Trophoblast cell (in vitro differentiated cells and primary cell): ENCODE data around the gene ZFP2.
A peak's percentile ranks its signal among the peaks of the same experiment; 100 is the strongest.
"Not testable (repeated sequence)": the region's sequence is repeated elsewhere in the genome, so short reads cannot be mapped to it uniquely, and the experiment has no call there.

ENCODE experiments used
- DNase-seq, 2 donors: peaks; one replicate each; pipeline ENCODE4 v3.0.0-alpha.2; 2016
- H2AFZ ChIP-seq: 2 replicates; pipeline ENCODE4 v1.6.1; 2013; ENCODE audit warnings: low read length, moderate library complexity, mild to moderate bottlenecking; ENCODE audit not compliant: insufficient read depth, poor library complexity
- H2AK5ac ChIP-seq: 2 replicates; pipeline ENCODE4 v1.6.1; 2013; ENCODE audit warnings: mild to moderate bottlenecking, low read length
- H2BK120ac ChIP-seq: 2 replicates; pipeline ENCODE4 v1.6.1; 2013; ENCODE audit warnings: low read length, mild to moderate bottlenecking, moderate library complexity; ENCODE audit not compliant: insufficient read depth, poor library complexity
- H2BK12ac ChIP-seq: 2 replicates; pipeline ENCODE4 v1.6.1; 2013; ENCODE audit warnings: mild to moderate bottlenecking, low read length, moderate library complexity
- H2BK5ac ChIP-seq: 2 replicates; pipeline ENCODE4 v1.6.1; 2013; ENCODE audit warnings: low read length, low read depth, moderate library complexity, mild to moderate bottlenecking; ENCODE audit not compliant: poor library complexity
- H3K14ac ChIP-seq: 2 replicates; pipeline ENCODE4 v1.6.1; 2013; ENCODE audit warnings: mild to moderate bottlenecking, low read length
- H3K18ac ChIP-seq: 2 replicates; pipeline ENCODE4 v1.6.1; 2013; ENCODE audit warnings: mild to moderate bottlenecking, low read length
- H3K23ac ChIP-seq: 2 replicates; pipeline ENCODE4 v1.6.1; 2013; ENCODE audit warnings: low read length
- H3K27ac ChIP-seq: 2 replicates; pipeline ENCODE4 v1.5.1; 2013; ENCODE audit warnings: low read depth, mild to moderate bottlenecking, inconsistent platforms, low read length, moderate library complexity
- H3K27me3 ChIP-seq: 2 replicates; pipeline ENCODE4 v1.6.1; 2013; ENCODE audit warnings: inconsistent platforms, mild to moderate bottlenecking, low read length, moderate library complexity; ENCODE audit not compliant: insufficient read depth
- H3K36me3 ChIP-seq, 2 experiments: 1 replicate in 1 of 2; 2 replicates in 1 of 2; pipeline ENCODE4 v1.6.1; 2013; ENCODE audit warnings: low read length in 2 of 2, mild to moderate bottlenecking in 2 of 2, moderate library complexity in 1 of 2; ENCODE audit not compliant: insufficient read depth in 2 of 2, control insufficient read depth in 1 of 2
- H3K4ac ChIP-seq: 2 replicates; pipeline ENCODE4 v1.6.1; 2013; ENCODE audit warnings: low read depth, mild to moderate bottlenecking, low read length, moderate library complexity
- H3K4me1 ChIP-seq, 2 experiments: 1 replicate in 1 of 2; 2 replicates in 1 of 2; pipeline ENCODE4 v1.6.1; 2013; ENCODE audit warnings: low read length in 2 of 2, mild to moderate bottlenecking in 2 of 2, moderate library complexity in 1 of 2; ENCODE audit not compliant: insufficient read depth in 2 of 2, control insufficient read depth in 1 of 2
- H3K4me2 ChIP-seq: 2 replicates; pipeline ENCODE4 v1.6.1; 2013; ENCODE audit warnings: inconsistent platforms, mild to moderate bottlenecking, low read length, moderate library complexity
- H3K4me3 ChIP-seq: 2 replicates; pipeline ENCODE4 v1.5.1; 2013; ENCODE audit warnings: mild to moderate bottlenecking, low read depth, low read length, inconsistent platforms
- H3K79me1 ChIP-seq: one replicate; pipeline ENCODE4 v1.6.1; 2013; ENCODE audit warnings: low read length
- H3K79me2 ChIP-seq: 2 replicates; pipeline ENCODE4 v1.6.1; 2013; ENCODE audit warnings: low read length, mild to moderate bottlenecking; ENCODE audit not compliant: control insufficient read depth, insufficient read depth, poor library complexity
- H3K9ac ChIP-seq: 2 replicates; pipeline ENCODE4 v1.6.1; 2013; ENCODE audit warnings: mild to moderate bottlenecking, low read length
- H3K9me3 ChIP-seq: 2 replicates; pipeline ENCODE4 v1.6.1; 2013; ENCODE audit warnings: low read depth, mild to moderate bottlenecking, control low read depth, inconsistent platforms, low read length; ENCODE audit not compliant: insufficient read depth
- H4K12ac ChIP-seq: 2 replicates; pipeline ENCODE4 v1.6.1; 2013; ENCODE audit warnings: low read depth, mild to moderate bottlenecking, low read length, moderate library complexity
- H4K8ac ChIP-seq: 2 replicates; pipeline ENCODE4 v1.6.1; 2013; ENCODE audit warnings: low read depth, mild to moderate bottlenecking, low read length, moderate library complexity
- H4K91ac ChIP-seq: one replicate; pipeline ENCODE4 v1.6.1; 2013; ENCODE audit warnings: low read depth, mild to moderate bottlenecking, low read length, moderate library complexity
- WGBS: extraction: QIAGEN DNeasy Blood & Tissue Kit; methylation state at CpG from one replicate; pipeline ENCODE4 v1.1.7; 2013; ENCODE audit warnings: missing lambda C conversion rate; ENCODE audit not compliant: insufficient read length, insufficient coverage; ENCODE audit errors: extremely low coverage; 5-methylcytosine and 5-hydroxymethylcytosine counted together

The ZFP2 gene

DNA sequence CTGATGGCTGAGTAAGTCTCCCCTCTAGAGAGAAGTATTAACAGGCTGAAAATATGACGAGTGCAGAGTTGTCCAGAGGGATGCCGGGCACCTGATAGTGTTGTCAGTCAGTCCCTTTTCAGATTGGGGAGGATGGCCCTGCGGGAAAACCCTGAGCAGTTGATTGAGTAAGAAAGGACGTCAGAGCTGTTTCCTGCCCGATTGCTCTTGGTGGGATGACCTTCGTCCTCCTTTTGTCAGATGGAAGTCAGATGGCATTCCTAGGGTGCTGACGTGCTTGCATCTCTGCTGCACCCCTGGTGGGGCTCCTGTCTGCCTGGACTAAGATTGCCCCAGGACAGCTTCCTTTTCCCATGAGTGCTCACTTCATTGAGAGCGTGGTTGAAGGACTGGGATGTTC lies 26.1 kb upstream of the ZFP2 start:
- H3K4me3 ChIP-seq, result no peak overlapping the region
- H3K23ac ChIP-seq, result no peak overlapping the region
- H3K4ac ChIP-seq, result no peak overlapping the region
- DNase-seq, result peak; percentile 84 to 86
- H3K9me3 ChIP-seq, result peaks cover 3% of the 10 kb centered on the region
- H3K27me3 ChIP-seq, result no peaks in the 10 kb centered on the region
- H4K12ac ChIP-seq, result no peak overlapping the region
- H3K9ac ChIP-seq, result no peak overlapping the region
- H4K91ac ChIP-seq, result no peak overlapping the region
- no peaks in the 10 kb centered on the region for H3K79me2 ChIP-seq
- no peak overlapping the region for H4K8ac ChIP-seq
- H3K4me1 ChIP-seq, result peaks cover 9 to 12% of the 10 kb centered on the region in 2 experiments
- H2AFZ ChIP-seq, result no peak overlapping the region
- WGBS, result no CpG with 5 or more reads among the region's 8 CpGs
- H3K4me2 ChIP-seq, result no peak overlapping the region
- no peak overlapping the region for H2BK120ac ChIP-seq
- no peak overlapping the region for H3K18ac ChIP-seq
- H2BK12ac ChIP-seq, result no peak overlapping the region
- no peak overlapping the region for H2BK5ac ChIP-seq
- H3K14ac ChIP-seq, result no peak overlapping the region
- peak overlapping the region; percentile 35 for H3K27ac ChIP-seq
- H3K36me3 ChIP-seq, result peaks cover 26 to 39% of the 10 kb centered on the region in 2 experiments
- H2AK5ac ChIP-seq, result no peak overlapping the region
- H3K79me1 ChIP-seq, result peaks cover 7% of the 10 kb centered on the region

- Histone ChIP-seq H3K4me1 (peaks cover 9 to 12% of the 10 kb centered on the region in 2 experiments), H3K27ac (peak overlapping the region; percentile 33), H3K36me3 (peaks cover 32 to 45% of the 10 kb centered on the region in 2 experiments), H3K27me3 (no peaks in the 10 kb centered on the region), H4K12ac (peak overlapping the region; percentile 21), H3K4me3 (no peak overlapping the region), H3K18ac (peak overlapping the region; percentile 61), H3K9ac (no peak overlapping the region), H3K79me1 (peaks cover 7% of the 10 kb centered on the region), H3K23ac (no peak overlapping the region), H2BK12ac (peak overlapping the region; percentile 45), H2AK5ac (no peak overlapping the region), H2BK120ac (peak overlapping the region; percentile 72), H3K9me3 (peaks cover 7% of the 10 kb centered on the region), H4K8ac (peak overlapping the region; percentile 52), H3K4me2 (no peak overlapping the region), H4K91ac (peak overlapping the region; percentile 64), H3K14ac (no peak overlapping the region), H2AFZ (peak overlapping the region; percentile 9), H3K79me2 (no peaks in the 10 kb centered on the region), H3K4ac (no peak overlapping the region), H2BK5ac (peak overlapping the region; percentile 37)
- no CpG with 5 or more reads among the region's 8 CpGs for WGBS
- DNase-seq, result peak in 1 of 2 donors; percentile 59
These were observed 25.3 kb upstream of the ZFP2 start for GRCh38 chr5:178870411-178870810.

DNA sequence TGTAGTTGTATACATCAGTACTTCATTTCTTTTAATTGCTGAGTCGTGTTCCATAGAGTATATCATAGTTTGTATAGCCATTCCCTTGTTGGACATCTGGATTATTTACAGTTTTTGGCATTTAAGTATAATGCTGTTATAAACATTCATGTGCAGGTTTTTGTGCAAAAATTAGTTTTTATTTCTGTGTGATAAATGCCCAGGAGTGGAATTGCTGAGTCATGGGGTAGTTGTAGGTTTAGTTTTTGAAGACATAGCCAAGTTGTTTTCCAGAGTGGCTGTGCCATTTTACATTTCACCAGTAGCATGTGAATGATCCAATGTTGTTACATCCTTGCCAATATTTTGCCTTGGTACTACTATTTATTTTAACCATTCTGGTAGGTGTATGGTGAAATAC lies 23.4 kb upstream of the ZFP2 start:
- Histone ChIP-seq H3K9me3 (peaks cover 19% of the 10 kb centered on the region), H2AK5ac (no peak overlapping the region), H3K4me1 (peaks cover 9 to 12% of the 10 kb centered on the region in 2 experiments), H3K27ac (no peak overlapping the region), H3K79me1 (peaks cover 7% of the 10 kb centered on the region), H3K4me2 (no peak overlapping the region), H3K14ac (no peak overlapping the region), H3K79me2 (no peaks in the 10 kb centered on the region), H2AFZ (no peak overlapping the region), H3K18ac (no peak overlapping the region), H3K27me3 (no peaks in the 10 kb centered on the region), H4K8ac (no peak overlapping the region), H3K4ac (no peak overlapping the region), H4K91ac (no peak overlapping the region), H4K12ac (no peak overlapping the region), H3K36me3 (peaks cover 40 to 47% of the 10 kb centered on the region in 2 experiments), H3K4me3 (no peak overlapping the region), H2BK120ac (no peak overlapping the region), H2BK12ac (no peak overlapping the region), H2BK5ac (no peak overlapping the region), H3K9ac (no peak overlapping the region), H3K23ac (no peak overlapping the region)
- WGBS, result no CpG with 5 or more reads among the region's 1 CpG
- DNase-seq, result no peak

DNA sequence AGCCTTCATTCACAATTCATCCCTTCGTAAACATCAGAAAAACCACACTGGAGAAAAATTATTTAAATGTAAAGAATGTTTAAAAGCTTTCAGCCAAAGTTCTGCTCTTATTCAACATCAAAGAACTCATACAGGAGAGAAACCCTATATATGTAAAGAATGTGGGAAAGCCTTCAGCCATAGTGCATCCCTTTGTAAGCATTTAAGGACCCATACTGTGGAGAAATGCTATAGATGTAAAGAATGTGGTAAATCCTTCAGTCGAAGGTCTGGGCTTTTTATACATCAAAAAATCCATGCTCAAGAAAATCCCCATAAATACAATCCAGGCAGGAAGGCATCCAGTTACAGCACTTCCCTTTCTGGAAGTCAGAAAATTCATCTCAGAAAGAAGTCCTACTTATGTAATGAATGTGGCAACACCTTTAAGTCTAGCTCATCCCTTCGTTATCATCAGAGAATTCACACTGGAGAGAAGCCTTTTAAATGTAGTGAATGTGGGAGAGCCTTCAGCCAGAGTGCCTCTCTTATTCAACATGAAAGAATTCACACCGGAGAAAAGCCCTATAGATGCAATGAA lies 12.5 kb upstream of the ZFP2 start:
- H3K4me2 ChIP-seq, H3K79me2 ChIP-seq, H3K4me3 ChIP-seq, H2AK5ac ChIP-seq, H4K91ac ChIP-seq, H3K4ac ChIP-seq, H3K23ac ChIP-seq, H3K18ac ChIP-seq, H2AFZ ChIP-seq, H2BK12ac ChIP-seq, H2BK5ac ChIP-seq, H4K12ac ChIP-seq, H3K14ac ChIP-seq, H3K79me1 ChIP-seq, H3K9ac ChIP-seq, H3K27me3 ChIP-seq, H2BK120ac ChIP-seq, H3K4me1 ChIP-seq, H4K8ac ChIP-seq, H3K27ac ChIP-seq, DNase-seq: not testable (repeated sequence)
- peaks cover 18 to 25% of the 10 kb centered on the region in 2 experiments for H3K36me3 ChIP-seq
- no CpG with 5 or more reads among the region's 4 CpGs for WGBS
- H3K9me3 ChIP-seq, result peaks cover 10% of the 10 kb centered on the region
